H1 (cell line): ENCODE measurements around the gene OR6K2. TPM values are rescaled to one million over a fixed set of nuclear protein-coding genes. Genes with fewer than 3 reads are reported as not detected.

Source experiments
- HDAC2 ChIP-seq, 2 experiments: fragments of 300-600 bp in 1 of 2; sonication (generic) in 1 of 2; IDR thresholded peaks; 2 replicates each; pipeline ENCODE4 v1.6.1; 2011 to 2012; ENCODE audit warnings: low read depth in 2 of 2, low read length in 2 of 2, mild to moderate bottlenecking in 2 of 2, moderate library complexity in 2 of 2, borderline replicate concordance in 1 of 2, inconsistent platforms in 1 of 2
- HDAC6 ChIP-seq: IDR thresholded peaks from one replicate; pipeline ENCODE4 v1.7.1; 2012; ENCODE audit warnings: low read depth, mild to moderate bottlenecking, inconsistent platforms, low read length, moderate library complexity
- PHF8 ChIP-seq: fragments of 200-600 bp; sonication (generic); conservative IDR thresholded peaks from 2 replicates; pipeline ENCODE4 v1.7.1; 2012; ENCODE audit warnings: low read depth, mild to moderate bottlenecking, inconsistent platforms, low read length, moderate library complexity
- polyA plus RNA-seq, 7 experiments: library from polyadenylated mRNA; depleted of rRNA in 3 of 7; stranded (reverse) in 5 of 7; unstranded in 2 of 7; fragments of >200 nt in 5 of 7; fragments of 200-250 nt in 2 of 7; gene quantifications; 1 replicate in 5 of 7; 2 replicates in 1 of 7; 4 replicates in 1 of 7; pipeline versions ENCODE4 v1.2.1 to v1.2.3, GENCODE V29; 2011 to 2013; ENCODE audit warnings: missing spikeins in 2 of 7, mixed read lengths in 2 of 7
- total RNA-seq: library from RNA; stranded (reverse); fragmentation: NEBNext Ultra II Directional; extraction: Animal tissue kit (Norgen Biotek cat#: 25700); gene quantifications from 2 replicates; pipeline ENCODE4 v1.2.1, GENCODE V29; 2021

OR6K2 gene
- total and polyA plus RNA-seq, 2 of the 8 experiments (the other 6 are each of a cell fraction or from before 2014, with no cell fraction given): not detected

DNA sequence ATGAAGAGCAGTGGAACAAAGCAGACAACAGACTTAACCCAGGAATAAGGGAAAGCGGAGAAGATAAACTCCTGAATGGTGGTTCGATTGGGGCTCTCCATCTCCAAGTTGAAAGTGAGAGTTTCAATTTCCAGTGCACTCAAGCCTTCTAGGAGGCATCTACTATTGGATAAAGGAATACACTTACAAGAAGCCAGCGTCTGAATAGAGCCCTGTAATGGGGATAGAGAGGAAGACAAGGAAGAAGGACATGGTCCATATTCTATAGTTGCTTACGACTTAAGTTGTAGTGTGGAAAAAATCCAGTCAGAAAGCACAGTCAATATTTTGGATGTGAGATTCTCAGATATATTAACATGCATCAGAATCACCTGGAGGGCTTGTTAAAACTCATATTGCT is at the start of gene OR6K2 (continued):
- TF ChIP-seq PHF8 (no peak), HDAC2 (IDR thresholded peaks at IDR 0.05; ENCODE audit: borderline replicate concordance in 1 of 2, low read depth in 2 of 2, low read length in 2 of 2) (no peak), HDAC6 (no peak)
